K562 (cell line): ENCODE results near the gene ZBTB42. TPM values are rescaled to one million over a fixed set of nuclear protein-coding genes. Genes with fewer than 3 reads are reported as not detected.

ENCODE experiments used
- ATAC-seq: fragments of 200-7000 bp; cut with Tn5 transposase; 3 replicates; pipeline ENCODE4 v1.9.1; 2020; ENCODE audit warnings: moderate library complexity
- BruUV-seq: library from RNA; stranded (reverse); fragments of 400-500 nt; replicated peaks from 2 replicates; lab custom pipeline; 2021; lab: Mats Ljungman, UMichigan
- CTCF ChIA-PET: fragments of 300-600 bp; formaldehyde crosslinking; extraction: SDS; loops from one replicate; lab custom pipeline; 2021; ENCODE audit warnings: low intra/inter-chr PET ratio; lab: Yijun Ruan, JAX
- POLR2A ChIA-PET: fragments of 300-600, 350-650 bp; sonication (Branson Sonifier 250); formaldehyde crosslinking; extraction: SDS; loops from one replicate; lab custom pipeline; 2021; ENCODE audit warnings: antibody characterized with exemption, inconsistent platforms; lab: Yijun Ruan, JAX
- DNase-seq, 4 experiments: peaks; one replicate each; pipeline versions ENCODE4 v3.0.0 to v3.0.0-alpha.2; 2011 to 2018; ENCODE audit warnings: low spot score in 3 of 4, mixed read lengths in 3 of 4; ENCODE audit errors: extremely low read depth in 1 of 4
- FAIRE-seq: peaks from 2 replicates; lab custom pipeline; 2011; peaks lifted over from hg19 to GRCh38; lab: Jason Lieb, UNC
- H2AFZ ChIP-seq: 2 replicates; pipeline ENCODE4 v1.6.0; 2011; ENCODE audit warnings: low read depth, low read length, control low read depth, inconsistent platforms
- H3K27ac ChIP-seq: fragments of 200-600 bp; 3 replicates; pipeline ENCODE4 v1.8.0; 2011; ENCODE audit warnings: low read depth, mild to moderate bottlenecking, control low read depth, inconsistent platforms, low read length, moderate library complexity, mixed read lengths; ENCODE audit errors: extremely low read depth
- H3K27me3 ChIP-seq, 2 experiments: fragments of 300-600 bp in 1 of 2; 2 replicates in 1 of 2; 3 replicates in 1 of 2; pipeline versions ENCODE4 v1.6.0 to v1.8.0; 2011; ENCODE audit warnings: inconsistent platforms in 2 of 2, low read length in 2 of 2, mild to moderate bottlenecking in 1 of 2, mixed read lengths in 1 of 2, moderate library complexity in 1 of 2; ENCODE audit not compliant: control insufficient read depth in 2 of 2, insufficient read depth in 2 of 2
- H3K36me3 ChIP-seq: fragments of 300-600 bp; 3 replicates; pipeline ENCODE4 v1.8.0; 2011; ENCODE audit warnings: mild to moderate bottlenecking, low read length, inconsistent platforms; ENCODE audit not compliant: control insufficient read depth, insufficient read depth
- H3K4me1 ChIP-seq, 2 experiments: fragments of 200-600 bp in 1 of 2; replicated peaks in 1 of 2; 2 replicates in 1 of 2; 3 replicates in 1 of 2; pipeline versions ENCODE4 v1.5.1 to v1.8.0; 2011; ENCODE audit warnings: inconsistent platforms in 2 of 2, low read length in 2 of 2, mild to moderate bottlenecking in 1 of 2, mixed read lengths in 1 of 2, moderate library complexity in 1 of 2; ENCODE audit not compliant: control insufficient read depth in 2 of 2, insufficient read depth in 2 of 2
- H3K4me2 ChIP-seq: 2 replicates; pipeline ENCODE4 v1.6.1; 2011; ENCODE audit warnings: low read length, control low read depth, inconsistent platforms, mixed read lengths; ENCODE audit not compliant: insufficient read depth
- H3K4me3 ChIP-seq: fragments of 200-600 bp; sonication (generic), shearing (Covaris generic); 2 replicates; pipeline ENCODE4 v1.5.1; 2016; ENCODE audit warnings: control low read depth, inconsistent platforms
- H3K79me2 ChIP-seq: fragments of 200-600 bp; 3 replicates; pipeline ENCODE4 v1.8.0; 2011; ENCODE audit warnings: low read length, inconsistent platforms; ENCODE audit not compliant: control insufficient read depth, insufficient read depth
- H3K9ac ChIP-seq, 2 experiments: 2 replicates each; pipeline versions ENCODE4 v1.6.0 to v1.6.1; 2011; ENCODE audit warnings: low read depth in 2 of 2, low read length in 2 of 2, control low read depth in 1 of 2, inconsistent platforms in 1 of 2, mild to moderate bottlenecking in 1 of 2, mixed read lengths in 1 of 2; ENCODE audit not compliant: insufficient read depth in 1 of 2
- H3K9me1 ChIP-seq: one replicate; pipeline ENCODE4 v1.6.0; 2011; ENCODE audit warnings: inconsistent platforms, mild to moderate bottlenecking, low read length, moderate library complexity; ENCODE audit not compliant: control insufficient read depth, insufficient read depth
- H3K9me3 ChIP-seq: replicated peaks from 2 replicates; pipeline ENCODE4 v1.5.1; 2011; ENCODE audit warnings: low read depth, low read length, inconsistent platforms; ENCODE audit not compliant: control insufficient read depth, insufficient read depth
- H4K20me1 ChIP-seq: replicated peaks from 2 replicates; pipeline ENCODE4 v1.6.1; 2011; ENCODE audit warnings: low read length, inconsistent platforms, mixed read lengths; ENCODE audit not compliant: control insufficient read depth, insufficient read depth
- BHLHE40 ChIP-seq: IDR thresholded peaks from 2 replicates; pipeline ENCODE4 v1.6.1; 2011; ENCODE audit warnings: low read length, improper control_type of control experiment
- CUX1 ChIP-seq: fragments of 200-800 bp; sonication (Bioruptor generic); IDR thresholded peaks from 2 replicates; pipeline ENCODE4 v1.6.1; 2016; ENCODE audit warnings: missing genetic modification characterization, missing compliant biosample characterization
- E2F5 ChIP-seq: sonication (generic); formaldehyde crosslinking; IDR thresholded peaks from 2 replicates; pipeline ENCODE4 v1.8.0; 2022; ENCODE audit warnings: mild to moderate bottlenecking, missing genetic modification reagents
- EGR1 ChIP-seq: fragments of 450-650 bp; conservative IDR thresholded peaks from 2 replicates; pipeline ENCODE4 v1.6.1; 2017; ENCODE audit warnings: mild to moderate bottlenecking
- FOS ChIP-seq: IDR thresholded peaks from 3 replicates; pipeline ENCODE4 v1.6.1; 2011; ENCODE audit not compliant: insufficient read length; ENCODE audit errors: extremely low read depth
- FOXA1 ChIP-seq: fragments of 450-650 bp; IDR thresholded peaks from 2 replicates; pipeline ENCODE4 v1.6.1; 2016; ENCODE audit warnings: mild to moderate bottlenecking, borderline replicate concordance
- GMEB1 ChIP-seq: fragments of 250-450 bp; sonication (Bioruptor Pico); IDR thresholded peaks from 2 replicates; pipeline ENCODE4 v1.4.0; 2020; ENCODE audit warnings: mild to moderate bottlenecking
- LARP7 ChIP-seq: fragments of 450-650 bp; IDR thresholded peaks from 2 replicates; pipeline ENCODE4 v1.6.1; 2016
- POLR2AphosphoS2 ChIP-seq: IDR thresholded peaks from 2 replicates; pipeline ENCODE4 v1.6.1; 2012; ENCODE audit warnings: low read length, improper control_type of control experiment
- SFPQ ChIP-seq: fragments of 200-400 bp; formaldehyde crosslinking; IDR thresholded peaks from 2 replicates; pipeline ENCODE4 v1.6.1; 2017; ENCODE audit warnings: mild to moderate bottlenecking, low read depth, low read length, moderate library complexity
- SIN3A ChIP-seq, 2 experiments: fragments of 150-350 bp in 1 of 2; IDR thresholded peaks; 2 replicates each; pipeline ENCODE4 v1.6.1; 2011 to 2016; ENCODE audit warnings: borderline replicate concordance in 2 of 2, low read depth in 2 of 2, low read length in 2 of 2, mild to moderate bottlenecking in 2 of 2, moderate library complexity in 2 of 2; ENCODE audit not compliant: control insufficient read depth in 1 of 2
- ZNF23 ChIP-seq: fragments of 250-450 bp; sonication (Bioruptor Pico); IDR thresholded peaks from 2 replicates; pipeline ENCODE4 v1.4.0; 2020; ENCODE audit warnings: mild to moderate bottlenecking
- ZNF3 ChIP-seq: fragments of 250-450 bp; sonication (Bioruptor Pico); IDR thresholded peaks from 2 replicates; pipeline ENCODE4 v1.5.0; 2021; ENCODE audit warnings: mild to moderate bottlenecking, moderate library complexity
- WGBS: fragments of 100-300 bp; shearing (Covaris generic); methylation state at CpG from one replicate; pipeline ENCODE4 v1.1.6; 2016; ENCODE audit warnings: low coverage, mixed read lengths; ENCODE audit not compliant: insufficient coverage; ENCODE audit errors: missing lambda C conversion rate; 5-methylcytosine and 5-hydroxymethylcytosine counted together
- in situ Hi-C: fragments of 300-500 bp; cut with MboI; formaldehyde crosslinking; loops from 4 replicates; pipeline ENCODE4 v1.15.0; 2018; ENCODE audit warnings: inconsistent platforms, mixed read lengths
- intact Hi-C: fragments of 100-400 bp; cut with micrococcal nuclease; formaldehyde crosslinking; loops from 2 replicates; pipeline ENCODE4 v1.14.2; 2022
- polyA plus RNA-seq, 8 experiments: library from polyadenylated mRNA; depleted of rRNA in 4 of 8; stranded (reverse) in 5 of 8; unstranded in 3 of 8; fragments of >200 nt; fragmentation: Nextera tagmentation in 2 of 8; fragmentation: Illumina TruSeq in 1 of 8; extraction: Ambion mirVana in 2 of 8; extraction: Trizol in 1 of 8; gene quantifications; 2 replicates each; pipeline versions ENCODE4 v1.2.1 to v1.2.3, GENCODE V29; 2011 to 2014; ENCODE audit warnings: inconsistent platforms in 1 of 8, missing spikeins in 1 of 8
- total RNA-seq, 7 experiments: library from RNA; depleted of rRNA in 6 of 7; stranded (reverse); fragments of >200 nt in 6 of 7; fragmentation: Illumina TruSeq in 2 of 7; extraction: Trizol in 2 of 7; gene quantifications; 2 replicates each; pipeline versions ENCODE4 v1.2.1 to v1.2.3, GENCODE V29; 2011 to 2021; ENCODE audit warnings: low replicate concordance in 1 of 7

Gene ZBTB42
- total and polyA plus RNA-seq, 9 of the 15 experiments (the other 6 are each of a cell fraction or from before 2014, with no cell fraction given), result 0.03 to 8.5 (median 2.4) TPM

GRCh38 chr14:104778694-104779331, 22.1 kb upstream of the ZBTB42 start:
- H3K79me2 ChIP-seq, result no peaks in the 10 kb centered on the region
- no peak overlapping the region; a peak in 1 of 4 replicates for H3K9ac ChIP-seq
- intact Hi-C loops (no loop called here), in situ Hi-C loops (no loop called here)
- no peak overlapping the region for H2AFZ ChIP-seq
- DNase-seq (no peak), FAIRE-seq (no peak), ATAC-seq (no peak)
- POLR2A ChIA-PET, result no interaction called here
- no peak overlapping the region for H3K4me3 ChIP-seq
- H3K27ac ChIP-seq, result no peak overlapping the region
- no peaks in the 10 kb centered on the region for H3K9me1 ChIP-seq
- CTCF ChIA-PET, result no interaction called here
- WGBS, result 80% methylated on average over 7 of the region's 15 CpGs
- TF ChIP-seq POLR2AphosphoS2 (no peak), LARP7 (no peak), SFPQ (no peak), EGR1 (no peak), ZNF23 (CRISPR knock-in tag) (no peak), E2F5 (CRISPR knock-in tag) (no peak), FOXA1 (no peak), SIN3A (IDR thresholded peaks at IDR 0.05; ENCODE audit: borderline replicate concordance in 2 of 2, control insufficient read depth in 1 of 2, low read depth in 2 of 2, low read length in 2 of 2) (no peak), CUX1 (no peak), ZNF3 (CRISPR knock-in tag) (no peak), GMEB1 (CRISPR knock-in tag) (no peak), FOS (no peak), BHLHE40 (no peak)
- no TSS peak for BruUV-seq
- H3K27me3 ChIP-seq, result no peaks in the 10 kb centered on the region
- no peaks in the 10 kb centered on the region; the same call in 1 of the 2 replicates for H4K20me1 ChIP-seq
- H3K4me2 ChIP-seq, result no peak overlapping the region
- no peaks in the 10 kb centered on the region for H3K9me3 ChIP-seq
- H3K36me3 ChIP-seq, result peaks cover 49% of the 10 kb centered on the region; the same call in 1 of the 3 replicates
- peaks cover 0 to 55% of the 10 kb centered on the region in 2 experiments; a peak in 2 of 5 replicates for H3K4me1 ChIP-seq
